IPS-NIHi11 (cell line): ENCODE measurements around the gene VCAN.

Experiments
- DNase-seq: peaks from one replicate; pipeline ENCODE4 v3.0.0; 2012; ENCODE audit warnings: mixed read lengths, low spot score

Gene VCAN

GRCh38 chr5:83538786-83539462 is 67.4 kb downstream of the VCAN start:
- no peak for DNase-seq

GRCh38 chr5:83539463-83539790 is 67.9 kb downstream of the VCAN start:
- no peak for DNase-seq

GRCh38 chr5:83540105-83540504 is 68.6 kb downstream of the VCAN start:
- DNase-seq, result no peak

- no peak for DNase-seq
Measured at GRCh38 chr5:83540783-83541182, 69.2 kb downstream of the VCAN start.

- no peak for DNase-seq
Measured at GRCh38 chr5:83542839-83543238, 71.3 kb downstream of the VCAN start.

GRCh38 chr5:83543898-83544297 is 72.4 kb downstream of the VCAN start:
- no peak for DNase-seq

GRCh38 chr5:83547161-83547560 is 75.6 kb downstream of the VCAN start:
- no peak for DNase-seq

- no peak for DNase-seq
Measured at GRCh38 chr5:83547889-83548288, 76.3 kb downstream of the VCAN start.

GRCh38 chr5:83548581-83548980 is 77.0 kb downstream of the VCAN start:
- DNase-seq, result no peak

- DNase-seq, result no peak
Measured at GRCh38 chr5:83549076-83549475, 77.5 kb downstream of the VCAN start.

- no peak for DNase-seq
Measured at GRCh38 chr5:83549674-83550073, 78.1 kb downstream of the VCAN start.

GRCh38 chr5:83551821-83552220 is 80.3 kb downstream of the VCAN start:
- no peak for DNase-seq

- DNase-seq, result no peak
Measured at GRCh38 chr5:83552275-83552674, 80.7 kb downstream of the VCAN start.

- no peak for DNase-seq
Measured at GRCh38 chr5:83553000-83553486, 81.5 kb downstream of the VCAN start.

- DNase-seq, result no peak
Measured at GRCh38 chr5:83554133-83554532, 82.6 kb downstream of the VCAN start.

- no peak for DNase-seq
Measured at GRCh38 chr5:83554686-83555085, 83.1 kb downstream of the VCAN start.

GRCh38 chr5:83555263-83555662 is 83.7 kb downstream of the VCAN start:
- DNase-seq, result no peak

GRCh38 chr5:83556190-83556589 is 84.6 kb downstream of the VCAN start:
- DNase-seq, result no peak

- no peak for DNase-seq
Measured at GRCh38 chr5:83559118-83559785, 87.7 kb downstream of the VCAN start.

- no peak for DNase-seq
Measured at GRCh38 chr5:83562071-83562606, 90.6 kb downstream of the VCAN start.

GRCh38 chr5:83562791-83563557 is 91.4 kb downstream of the VCAN start:
- no peak for DNase-seq

GRCh38 chr5:83563631-83564030 is 92.1 kb downstream of the VCAN start:
- no peak for DNase-seq
